Activated CD8-positive, alpha-beta T cell treated with anti-CD3 and anti-CD28 coated beads, Interleukin-2, amount 10 ng/mL, durations not matched to agents 7 days and 5 days (primary cell): Measurements from ENCODE around the gene UVRAG. TPM values are rescaled to one million over a fixed set of nuclear protein-coding genes. Genes with fewer than 3 reads are reported as not detected.

Experiments used
- ATAC-seq: fragments of 150-1000 bp; cut with Tn5 transposase; one replicate; pipeline ENCODE4 v1.10.0; 2021; ENCODE audit warnings: moderate library complexity
- CTCF ChIA-PET: fragments of 350-600 bp; sonication (Branson Sonifier 250); formaldehyde crosslinking; loops from one replicate; lab custom pipeline; 2021; ENCODE audit warnings: antibody characterized with exemption; lab: Charles Lee
- POLR2A ChIA-PET: fragments of 350-600 bp; sonication (Branson Sonifier 250); formaldehyde crosslinking; loops from one replicate; lab custom pipeline; 2021; ENCODE audit warnings: antibody characterized with exemption; lab: Charles Lee
- DNase-seq: peaks from one replicate; pipeline ENCODE4 v3.0.0-alpha.2; 2020
- H3K27ac Mint-ChIP-seq: one replicate; pipeline ENCODE4 v1.8.0; 2021; ENCODE audit warnings: mild to moderate bottlenecking, mixed read lengths
- H3K27me3 Mint-ChIP-seq: one replicate; pipeline ENCODE4 v1.8.0; 2021; ENCODE audit warnings: low read depth, mixed read lengths
- H3K36me3 Mint-ChIP-seq: one replicate; pipeline ENCODE4 v1.8.0; 2021; ENCODE audit warnings: low read depth, mixed read lengths
- H3K4me1 Mint-ChIP-seq: one replicate; pipeline ENCODE4 v1.8.0; 2021; ENCODE audit warnings: low read depth, mixed read lengths
- H3K4me3 Mint-ChIP-seq: one replicate; pipeline ENCODE4 v1.8.0; 2021; ENCODE audit warnings: mild to moderate bottlenecking, mixed read lengths
- H3K9me3 Mint-ChIP-seq: one replicate; pipeline ENCODE4 v1.8.0; 2022; ENCODE audit warnings: mixed read lengths; ENCODE audit not compliant: insufficient read depth
- total RNA-seq, 2 experiments: library from RNA; stranded (reverse); gene quantifications; one replicate each; pipeline ENCODE4 v1.2.3, GENCODE V29; 2021

The UVRAG gene
- total RNA-seq, 2 experiments from 2014 or later, result 19.8 to 21.1 TPM

DNA sequence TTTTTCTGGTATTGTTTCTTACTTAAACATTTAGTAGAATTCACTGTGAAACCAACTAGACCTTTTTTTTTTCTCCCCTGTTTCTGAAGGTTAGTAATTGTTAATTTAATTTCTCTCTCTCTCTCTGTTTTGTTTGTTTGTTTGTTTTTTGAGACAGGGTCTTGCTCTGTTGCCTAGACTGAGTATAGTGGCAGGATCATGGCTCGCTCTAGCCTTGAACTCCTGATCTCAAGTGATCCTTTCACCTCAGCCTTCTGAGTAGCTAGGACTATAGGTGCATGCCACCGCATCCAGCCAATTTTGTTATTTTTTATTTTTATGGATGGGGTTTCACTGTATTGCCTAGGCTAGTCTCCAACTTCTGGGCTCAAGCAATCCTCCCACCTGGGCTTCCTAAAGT lies 165.0 kb downstream of the UVRAG start:
- ChIA-PET CTCF (interaction anchor here (0.6 kb wide), 1 partner anchor 630 kb away, joined by 4 read pairs; no protein-coding TSS in a partner anchor), POLR2A (no interaction called here)
- Mint-ChIP-seq H3K27ac (no peak overlapping the region), H3K4me1 (no peaks in the 10 kb centered on the region), H3K36me3 (peaks cover 29% of the 10 kb centered on the region), H3K4me3 (no peak overlapping the region), H3K27me3 (no peaks in the 10 kb centered on the region), H3K9me3 (no peaks in the 10 kb centered on the region)
- ATAC-seq (no peak), DNase-seq (no peak)

DNA sequence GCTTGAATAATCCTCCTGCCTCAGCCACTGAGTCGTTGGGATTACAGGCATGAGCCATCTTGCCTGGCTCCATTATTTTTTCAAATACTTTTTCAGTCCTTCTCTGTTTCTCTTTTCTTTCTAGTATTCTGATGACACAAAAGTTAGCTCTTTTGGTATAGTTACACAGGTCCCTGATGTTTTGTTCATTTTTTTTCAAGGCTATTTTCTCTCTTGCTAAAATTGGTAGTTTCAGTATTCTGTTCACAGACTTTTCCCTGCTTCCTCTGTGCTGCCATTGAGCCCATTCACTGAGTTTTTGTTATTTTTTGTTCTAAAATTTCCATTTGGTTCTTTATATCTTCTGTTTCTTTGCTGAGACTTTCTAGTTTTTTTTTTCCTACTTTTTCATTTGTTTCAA lies 166.5 kb downstream of the UVRAG start:
- Mint-ChIP-seq H3K4me1 (no peaks in the 10 kb centered on the region), H3K27me3 (no peaks in the 10 kb centered on the region), H3K9me3 (no peaks in the 10 kb centered on the region), H3K36me3 (peaks cover 25% of the 10 kb centered on the region), H3K4me3 (no peak overlapping the region), H3K27ac (peak overlapping the region; percentile 15)
- DNase-seq (no peak), ATAC-seq (no peak)
- ChIA-PET POLR2A (no interaction called here), CTCF (no interaction called here)

DNA sequence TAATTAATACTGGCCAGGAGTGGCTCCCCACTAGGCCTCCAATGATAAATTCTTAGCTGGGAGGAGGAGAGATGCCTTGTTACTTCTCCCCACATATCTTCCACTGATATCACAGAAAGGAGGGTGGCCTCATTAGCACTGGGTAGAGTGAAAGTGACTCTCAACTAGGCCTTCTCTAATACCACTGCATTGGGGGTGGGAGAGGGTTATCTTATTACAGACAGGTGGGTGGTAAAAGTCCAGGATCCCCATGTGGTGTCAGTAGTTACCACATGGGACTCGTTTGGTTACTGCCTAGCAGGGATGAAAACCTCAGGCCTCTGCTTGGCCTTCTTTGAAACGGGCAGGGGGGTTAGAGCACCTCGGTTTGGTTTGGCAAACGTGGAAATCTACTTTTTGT lies 167.3 kb downstream of the UVRAG start:
- CTCF ChIA-PET, result no interaction called here
- POLR2A ChIA-PET, result no interaction called here
- Mint-ChIP-seq H3K4me1 (no peaks in the 10 kb centered on the region), H3K4me3 (no peak overlapping the region), H3K36me3 (peaks cover 25% of the 10 kb centered on the region), H3K27me3 (no peaks in the 10 kb centered on the region), H3K9me3 (no peaks in the 10 kb centered on the region), H3K27ac (no peak overlapping the region)
- ATAC-seq (no peak), DNase-seq (no peak)

DNA sequence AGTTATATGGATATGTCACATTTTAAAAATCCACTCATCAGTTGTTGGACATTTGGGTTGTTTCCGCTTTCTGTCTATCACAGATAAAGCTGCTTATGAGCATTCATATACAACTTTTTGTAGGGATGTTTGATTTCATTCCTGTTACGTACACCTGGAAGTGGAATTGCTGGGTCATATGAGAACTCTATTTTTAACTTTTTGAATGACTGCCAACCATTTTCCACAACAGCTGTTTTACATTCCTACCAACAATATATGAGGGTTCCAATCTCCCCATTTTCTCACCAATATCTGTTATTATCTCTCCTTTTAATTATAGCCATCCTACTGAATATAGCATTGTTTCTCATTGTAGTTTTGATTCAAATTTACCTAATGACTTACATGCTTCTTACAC lies 172.0 kb downstream of the UVRAG start:
- no peak for DNase-seq
- ATAC-seq, result no peak
- Mint-ChIP-seq H3K27ac (no peak overlapping the region), H3K27me3 (no peaks in the 10 kb centered on the region), H3K4me1 (peaks cover 6% of the 10 kb centered on the region), H3K9me3 (no peaks in the 10 kb centered on the region), H3K36me3 (peaks cover 16% of the 10 kb centered on the region), H3K4me3 (no peak overlapping the region)
- ChIA-PET POLR2A (no interaction called here), CTCF (no interaction called here)

DNA sequence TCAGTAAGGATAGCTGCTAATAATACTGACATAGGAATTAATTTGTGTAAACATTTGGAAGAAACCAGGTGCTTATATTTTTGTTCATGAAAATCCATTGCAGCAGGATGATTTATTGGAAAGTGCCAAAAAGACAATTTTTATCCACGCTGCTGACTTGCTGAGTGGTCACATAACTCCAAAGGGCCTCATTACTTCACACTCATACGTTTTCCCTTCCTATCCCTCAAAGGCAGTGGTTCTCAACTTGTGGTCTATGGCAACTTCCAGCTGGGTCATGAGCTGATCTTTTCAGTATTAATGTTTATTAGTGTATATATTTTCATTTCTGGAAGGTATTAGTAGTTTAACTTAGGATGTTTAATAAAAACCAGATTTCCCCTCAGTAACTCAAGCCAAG lies 178.1 kb downstream of the UVRAG start:
- ATAC-seq (no peak), DNase-seq (no peak)
- H3K4me1 Mint-ChIP-seq, result peaks cover 6% of the 10 kb centered on the region
- H3K4me3 Mint-ChIP-seq, result no peak overlapping the region
- CTCF ChIA-PET, result no interaction called here
- peaks cover 6% of the 10 kb centered on the region for H3K36me3 Mint-ChIP-seq
- H3K9me3 Mint-ChIP-seq, result no peaks in the 10 kb centered on the region
- POLR2A ChIA-PET, result no interaction called here
- no peak overlapping the region for H3K27ac Mint-ChIP-seq
- no peaks in the 10 kb centered on the region for H3K27me3 Mint-ChIP-seq

DNA sequence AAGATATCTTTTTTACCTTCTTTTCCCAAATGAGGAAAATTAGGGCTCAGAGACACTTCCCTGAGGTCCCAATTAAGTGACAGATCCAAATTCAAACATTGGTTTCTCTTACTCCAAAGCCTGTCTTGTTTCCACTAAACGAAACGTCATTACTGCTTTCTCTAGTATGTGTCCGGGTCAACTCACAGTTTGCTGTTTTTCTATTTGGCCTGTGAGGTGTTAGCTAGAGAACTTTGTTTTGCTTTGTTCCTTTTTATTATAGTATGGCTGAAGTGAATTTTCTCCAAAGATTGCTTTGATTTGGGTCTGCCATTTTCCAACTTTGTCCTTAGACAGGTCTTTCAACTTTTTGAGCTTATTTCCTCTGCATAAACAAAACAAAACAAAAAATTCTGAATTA lies 179.6 kb downstream of the UVRAG start:
- Mint-ChIP-seq H3K9me3 (no peaks in the 10 kb centered on the region), H3K36me3 (peaks cover 8% of the 10 kb centered on the region), H3K4me1 (peaks cover 5% of the 10 kb centered on the region), H3K27me3 (no peaks in the 10 kb centered on the region), H3K27ac (no peak overlapping the region), H3K4me3 (no peak overlapping the region)
- POLR2A ChIA-PET, result no interaction called here
- CTCF ChIA-PET, result no interaction called here
- no peak for ATAC-seq
- DNase-seq, result no peak

DNA sequence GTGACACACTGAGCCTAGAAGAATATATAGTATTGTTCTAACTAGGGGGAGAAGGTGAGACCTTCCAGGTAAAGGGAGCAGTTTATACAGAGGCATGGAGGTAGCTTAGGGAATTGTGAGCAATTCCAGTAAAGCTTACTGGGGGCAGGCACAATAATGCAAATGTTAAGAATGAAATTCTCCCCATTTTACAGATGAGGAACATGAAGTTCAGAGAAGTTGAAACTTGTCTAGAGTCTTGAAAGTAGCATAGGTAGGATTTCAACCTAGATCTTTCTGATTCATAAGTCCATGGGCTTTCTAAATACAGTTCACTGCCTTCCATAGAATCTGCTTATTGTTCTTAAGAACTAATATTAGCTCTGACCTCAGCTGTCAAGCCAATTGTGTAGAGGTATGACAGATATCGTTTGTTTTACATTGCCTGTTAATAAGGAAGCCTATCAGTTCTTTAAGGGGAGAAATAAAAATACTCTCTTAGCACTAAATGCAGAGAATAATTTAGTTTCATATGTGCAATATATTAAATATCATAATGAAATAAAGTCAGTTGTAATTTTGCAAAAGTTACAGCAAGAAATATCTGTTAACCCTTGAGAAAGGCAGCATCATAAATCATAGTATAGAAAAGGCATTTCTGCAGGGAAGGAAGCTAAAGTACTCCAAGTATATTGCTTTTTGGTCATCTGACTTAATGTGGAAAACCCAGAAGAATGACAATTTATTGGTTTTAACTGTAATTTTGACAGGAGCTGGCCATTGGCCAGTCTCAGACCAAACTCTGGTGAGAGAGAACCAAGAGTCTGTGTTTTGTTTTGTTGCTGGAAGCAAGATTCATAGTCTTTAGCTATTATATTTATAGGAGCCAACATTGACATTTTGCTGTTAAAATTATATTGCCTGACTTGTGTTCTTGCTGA lies 181.8 kb downstream of the UVRAG start:
- no peak for ATAC-seq
- Mint-ChIP-seq H3K4me1 (no peaks in the 10 kb centered on the region), H3K27ac (no peak overlapping the region), H3K36me3 (peaks cover 24% of the 10 kb centered on the region), H3K27me3 (no peaks in the 10 kb centered on the region), H3K4me3 (no peak overlapping the region), H3K9me3 (peaks cover 17% of the 10 kb centered on the region)
- CTCF ChIA-PET, result interaction anchor here (2.2 kb wide), 1 partner anchor 155 kb away, joined by 6 read pairs; no protein-coding TSS in a partner anchor
- DNase-seq, result no peak
- POLR2A ChIA-PET, result no interaction called here

DNA sequence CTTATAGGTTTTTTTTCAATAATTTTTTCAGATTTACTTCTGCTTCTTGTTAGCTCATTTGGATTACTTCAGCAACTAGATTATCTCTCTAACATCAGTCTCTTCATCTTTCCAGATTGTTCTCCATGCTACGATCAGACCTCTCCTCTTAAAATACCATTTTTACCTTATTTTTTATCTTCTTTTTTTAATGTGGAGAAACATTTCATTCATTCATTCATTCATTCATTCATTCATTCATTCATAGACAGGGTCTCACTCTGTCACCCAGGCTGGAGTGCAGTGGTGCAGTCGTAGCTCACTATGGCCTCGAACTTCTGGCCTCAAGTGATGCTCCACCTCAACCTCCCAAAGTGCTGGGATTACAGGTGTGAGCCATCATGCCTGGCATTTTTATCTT lies 189.4 kb downstream of the UVRAG start:
- no peak for DNase-seq
- no peak overlapping the region for H3K4me3 Mint-ChIP-seq
- CTCF ChIA-PET, result no interaction called here
- H3K36me3 Mint-ChIP-seq, result peaks cover 46% of the 10 kb centered on the region
- no peaks in the 10 kb centered on the region for H3K27me3 Mint-ChIP-seq
- H3K27ac Mint-ChIP-seq, result no peak overlapping the region
- H3K4me1 Mint-ChIP-seq, result no peaks in the 10 kb centered on the region
- H3K9me3 Mint-ChIP-seq, result peaks cover 22% of the 10 kb centered on the region
- POLR2A ChIA-PET, result no interaction called here
- no peak for ATAC-seq

DNA sequence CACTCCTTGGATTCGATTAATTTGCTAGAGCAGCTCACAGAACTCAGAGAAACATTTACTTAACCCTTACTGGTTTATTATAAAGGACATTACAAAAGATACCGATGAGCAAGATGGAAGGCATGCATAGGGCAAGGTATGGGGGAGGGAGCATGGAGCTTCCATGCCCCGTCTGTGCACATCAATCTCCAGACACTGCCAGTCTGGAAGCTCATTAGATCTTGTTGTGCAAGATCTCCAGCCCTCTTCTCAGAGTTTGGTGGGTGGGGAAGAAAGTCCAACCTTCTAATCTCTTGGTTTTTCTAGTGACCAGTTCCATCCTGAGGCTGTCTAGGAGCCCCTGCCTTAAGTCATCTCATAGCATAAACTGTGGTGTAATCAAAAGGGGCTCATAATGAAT lies 190.7 kb downstream of the UVRAG start:
- Mint-ChIP-seq H3K36me3 (peaks cover 37% of the 10 kb centered on the region), H3K27me3 (no peaks in the 10 kb centered on the region), H3K9me3 (peaks cover 15% of the 10 kb centered on the region), H3K27ac (no peak overlapping the region), H3K4me1 (no peaks in the 10 kb centered on the region), H3K4me3 (no peak overlapping the region)
- DNase-seq (no peak), ATAC-seq (no peak)
- CTCF ChIA-PET, result interaction anchor here (0.8 kb wide), 1 partner anchor 313 kb away, joined by 3 read pairs; no protein-coding TSS in a partner anchor
- POLR2A ChIA-PET, result interaction anchor here (0.6 kb wide), 1 partner anchor 22 kb away, joined by 3 read pairs; no protein-coding TSS in a partner anchor

DNA sequence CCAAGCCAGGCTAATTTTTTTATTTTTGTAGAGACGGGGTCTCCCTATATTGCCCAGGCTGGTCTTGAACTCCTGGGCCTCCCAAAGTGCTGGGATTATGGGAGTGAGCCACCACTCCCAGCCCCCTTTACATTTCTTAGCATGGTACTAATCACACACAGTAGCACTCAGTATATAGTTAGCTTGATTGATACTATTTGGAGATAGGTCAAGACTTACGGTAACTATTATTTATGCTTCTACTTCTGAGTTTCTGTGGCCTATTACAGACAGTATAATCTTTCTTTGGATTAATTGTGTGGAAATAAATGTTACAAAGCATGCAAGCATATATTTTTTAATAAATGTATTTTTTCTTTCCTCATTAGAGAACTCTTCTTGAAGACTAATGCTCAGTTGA lies 192.2 kb downstream of the UVRAG start:
- no peak overlapping the region for H3K27ac Mint-ChIP-seq
- H3K4me3 Mint-ChIP-seq, result no peak overlapping the region
- DNase-seq (no peak), ATAC-seq (no peak)
- CTCF ChIA-PET, result no interaction called here
- H3K9me3 Mint-ChIP-seq, result peaks cover 2% of the 10 kb centered on the region
- POLR2A ChIA-PET, result no interaction called here
- no peaks in the 10 kb centered on the region for H3K27me3 Mint-ChIP-seq
- peaks cover 29% of the 10 kb centered on the region for H3K36me3 Mint-ChIP-seq
- H3K4me1 Mint-ChIP-seq, result no peaks in the 10 kb centered on the region

DNA sequence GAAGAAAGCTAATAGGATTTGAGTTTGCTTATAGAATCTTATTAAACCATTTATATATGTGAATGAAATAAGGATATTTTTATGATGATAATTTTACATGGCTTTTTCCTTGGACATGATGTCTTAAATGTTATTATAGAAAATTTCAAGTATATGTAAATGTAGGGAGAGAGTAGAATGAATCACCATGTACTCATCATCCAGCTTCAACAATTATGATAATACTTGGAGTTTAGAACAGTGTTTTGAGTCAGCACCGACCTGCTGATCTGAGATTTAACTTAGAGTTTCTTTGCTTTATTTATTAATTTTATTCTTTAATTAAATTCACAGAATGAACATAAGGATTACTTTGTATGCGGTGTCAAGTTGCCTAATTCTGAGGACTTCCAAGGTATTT lies 193.5 kb downstream of the UVRAG start:
- H3K9me3 Mint-ChIP-seq, result no peaks in the 10 kb centered on the region
- H3K27ac Mint-ChIP-seq, result no peak overlapping the region
- no peaks in the 10 kb centered on the region for H3K27me3 Mint-ChIP-seq
- H3K4me3 Mint-ChIP-seq, result no peak overlapping the region
- CTCF ChIA-PET, result no interaction called here
- no peak for DNase-seq
- peaks cover 27% of the 10 kb centered on the region for H3K36me3 Mint-ChIP-seq
- POLR2A ChIA-PET, result no interaction called here
- no peak for ATAC-seq
- H3K4me1 Mint-ChIP-seq, result no peaks in the 10 kb centered on the region

DNA sequence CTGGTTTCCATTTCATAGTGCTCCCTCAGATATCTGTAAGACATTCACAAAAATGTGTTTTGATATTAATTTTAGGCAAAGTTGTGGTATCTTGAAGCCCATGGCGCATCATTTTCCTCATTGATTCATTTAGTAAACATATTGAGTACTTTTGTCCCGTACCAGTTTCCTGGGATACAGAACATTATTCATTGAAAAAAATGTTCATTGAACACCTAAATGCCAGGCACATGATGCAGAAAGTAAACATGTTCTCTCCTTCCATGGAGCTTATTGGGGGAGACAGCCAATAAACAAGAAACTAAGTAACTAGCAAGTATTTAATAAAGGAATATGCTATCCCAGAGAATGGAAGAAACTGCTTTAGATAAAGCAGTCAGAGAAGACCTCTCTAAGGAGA lies 195.0 kb downstream of the UVRAG start:
- Mint-ChIP-seq H3K36me3 (peaks cover 19% of the 10 kb centered on the region), H3K4me1 (no peaks in the 10 kb centered on the region), H3K27ac (no peak overlapping the region)

More for the DNA sequence above, 195.0 kb downstream of the UVRAG start:
- Mint-ChIP-seq H3K27me3 (no peaks in the 10 kb centered on the region), H3K9me3 (no peaks in the 10 kb centered on the region), H3K4me3 (no peak overlapping the region)
- ATAC-seq (no peak), DNase-seq (no peak)
- POLR2A ChIA-PET, result no interaction called here
- CTCF ChIA-PET, result interaction anchor here (1.8 kb wide), 1 partner anchor 11 kb away, joined by 4 read pairs; no protein-coding TSS in a partner anchor
